ENCODE results near the gene FYCO1.

DNA sequence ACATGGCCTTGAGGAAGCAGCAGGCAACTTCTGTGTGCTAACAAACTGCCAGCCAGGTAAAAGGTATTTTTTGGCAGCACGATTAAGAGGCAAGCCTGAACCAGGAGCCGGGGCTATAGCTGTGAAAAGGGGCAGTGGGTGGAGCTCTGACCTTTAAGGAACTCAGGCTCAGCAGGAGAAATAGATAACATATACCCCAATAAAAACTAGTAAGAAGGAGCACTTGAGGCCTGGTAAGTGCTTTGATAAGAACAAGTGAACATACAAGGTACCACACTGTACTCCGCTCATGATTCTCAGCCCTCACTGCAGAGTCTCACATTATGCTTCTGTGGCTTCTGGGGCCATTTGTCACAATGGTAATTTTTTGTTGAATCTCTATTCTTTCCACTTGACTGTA is 5.4 kb downstream of the FYCO1 start:
- TF ChIP-seq POLR2AphosphoS5 (IDR thresholded peaks at IDR 0.05; ENCODE audit: low read depth, low read length) (no peak), POLR2A (IDR thresholded peaks at IDR 0.05; ENCODE audit: low read depth, low read length) (no peak), TAF1 (IDR thresholded peaks at IDR 0.05; ENCODE audit: borderline replicate concordance, low read depth, low read length) (no peak)

Data from GM12892 (cell line).